Breast epithelium (tissue), 4 donors: ENCODE results near the gene MORF4L1. TPM values are rescaled to one million over a fixed set of nuclear protein-coding genes. Genes with fewer than 3 reads are reported as not detected.

Source experiments
- DNase-seq, 2 donors: peaks; one replicate each; pipeline ENCODE4 v3.0.0-alpha.2; 2019; ENCODE audit warnings: low spot score in 2 of 2
- H3K27ac ChIP-seq, 2 donors: fragments of 200-600 bp; sonication (generic) in 1 of 2; one replicate each; pipeline ENCODE4 v1.5.1; 2016 to 2019; ENCODE audit warnings: mild to moderate bottlenecking in 1 of 2
- H3K27me3 ChIP-seq, 2 donors: fragments of 200-600 bp; sonication (generic) in 1 of 2; one replicate each; pipeline versions ENCODE4 v1.5.1 to v1.6.0; 2017 to 2019; ENCODE audit warnings: control low read depth in 1 of 2, mild to moderate bottlenecking in 1 of 2
- H3K36me3 ChIP-seq: fragments of 200-600 bp; one replicate; pipeline ENCODE4 v1.5.1; 2019
- H3K4me1 ChIP-seq, 2 donors: fragments of 200-600 bp; sonication (generic); one replicate each; pipeline ENCODE4 v1.5.1; 2016 to 2019; ENCODE audit warnings: control low read depth in 1 of 2
- H3K4me3 ChIP-seq, 3 donors: fragments of 200-600 bp; sonication (generic); 1 replicate in 2 of 3; 2 replicates in 1 of 3; pipeline ENCODE4 v1.5.1; 2016 to 2019; ENCODE audit warnings: mild to moderate bottlenecking in 3 of 3, moderate library complexity in 2 of 3
- H3K9me3 ChIP-seq, 2 donors: fragments of 200-600 bp; sonication (generic) in 1 of 2; one replicate each; pipeline ENCODE4 v1.5.1; 2016 to 2019; ENCODE audit warnings: control low read depth in 1 of 2
- POLR2A ChIP-seq: fragments of 450-650 bp; IDR thresholded peaks from one replicate; pipeline ENCODE4 v1.6.1; 2016; ENCODE audit warnings: antibody characterized with exemption, mild to moderate bottlenecking, moderate library complexity
- POLR2AphosphoS5 ChIP-seq, 3 donors: sonication (generic); formaldehyde crosslinking; IDR thresholded peaks; one replicate each; pipeline ENCODE4 v1.6.1; 2017; ENCODE audit warnings: antibody characterized with exemption in 3 of 3
- intact Hi-C: fragments of 100-400 bp; cut with DNase I; formaldehyde crosslinking; loops from one replicate; pipeline ENCODE4 v1.15.1; 2023; ENCODE audit warnings: low total_unique reads
- total RNA-seq, 3 donors: library from RNA; depleted of rRNA; stranded (reverse); fragments of >200 nt; gene quantifications; one replicate each; pipeline ENCODE4 v1.1.0, GENCODE V29; 2016
- TF ChIP-seq, protein P1 (sequence below), 3 donors: fragments of 450-650 bp; IDR thresholded peaks; one replicate each; pipeline ENCODE4 v1.5.1; 2016 to 2017; ENCODE audit warnings: antibody characterized with exemption in 3 of 3, mild to moderate bottlenecking in 3 of 3, moderate library complexity in 3 of 3

MORF4L1 gene
- total RNA-seq, 3 donors from 2014 or later: 330 to 411 (median 350) TPM

DNA sequence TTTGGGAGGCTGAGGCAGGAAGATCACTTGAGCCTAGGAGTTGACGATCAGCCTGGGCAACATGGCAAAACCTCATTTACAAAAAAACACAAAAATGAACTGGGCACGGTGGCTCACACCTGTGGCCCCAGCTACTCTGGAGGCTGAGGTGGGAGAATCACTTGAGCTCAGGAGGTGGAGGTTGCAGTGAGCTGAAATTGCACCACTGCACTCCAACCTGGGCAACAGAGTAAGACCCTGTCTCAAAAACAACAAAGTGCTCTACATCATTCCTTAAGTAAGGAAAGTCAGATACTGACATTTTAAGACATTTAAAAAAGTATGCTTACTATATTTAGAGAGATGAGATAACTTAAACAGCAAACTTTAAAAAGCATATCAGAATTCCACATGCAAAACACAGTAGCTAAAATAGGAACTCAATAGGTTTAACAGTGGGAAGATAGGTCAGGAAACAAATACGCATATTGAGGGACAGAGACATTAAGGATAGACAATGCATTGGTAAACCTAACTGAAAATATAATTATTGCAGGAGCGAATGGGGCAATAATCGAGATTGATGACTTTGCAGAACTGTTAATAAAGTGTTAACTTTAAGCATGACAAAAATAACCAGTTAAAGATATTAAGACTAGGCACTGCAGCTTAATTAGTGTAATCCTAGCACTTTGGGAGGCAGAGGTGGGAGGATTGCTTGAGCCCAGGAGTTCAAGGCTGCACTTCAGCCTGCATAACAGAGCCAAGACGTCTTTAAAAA is 32.1 kb downstream of the MORF4L1 start:
- Histone ChIP-seq H3K4me3 (no peak overlapping the region), H3K36me3 (no peaks in the 10 kb centered on the region), H3K4me1 (no peaks in the 10 kb centered on the region), H3K9me3 (no peaks in the 10 kb centered on the region), H3K27me3 (no peaks in the 10 kb centered on the region), H3K27ac (no peak overlapping the region)
- TF ChIP-seq POLR2AphosphoS5 (IDR thresholded peaks at IDR 0.05) (no peak), POLR2A (no peak)
- TF ChIP-seq, protein P1, sequence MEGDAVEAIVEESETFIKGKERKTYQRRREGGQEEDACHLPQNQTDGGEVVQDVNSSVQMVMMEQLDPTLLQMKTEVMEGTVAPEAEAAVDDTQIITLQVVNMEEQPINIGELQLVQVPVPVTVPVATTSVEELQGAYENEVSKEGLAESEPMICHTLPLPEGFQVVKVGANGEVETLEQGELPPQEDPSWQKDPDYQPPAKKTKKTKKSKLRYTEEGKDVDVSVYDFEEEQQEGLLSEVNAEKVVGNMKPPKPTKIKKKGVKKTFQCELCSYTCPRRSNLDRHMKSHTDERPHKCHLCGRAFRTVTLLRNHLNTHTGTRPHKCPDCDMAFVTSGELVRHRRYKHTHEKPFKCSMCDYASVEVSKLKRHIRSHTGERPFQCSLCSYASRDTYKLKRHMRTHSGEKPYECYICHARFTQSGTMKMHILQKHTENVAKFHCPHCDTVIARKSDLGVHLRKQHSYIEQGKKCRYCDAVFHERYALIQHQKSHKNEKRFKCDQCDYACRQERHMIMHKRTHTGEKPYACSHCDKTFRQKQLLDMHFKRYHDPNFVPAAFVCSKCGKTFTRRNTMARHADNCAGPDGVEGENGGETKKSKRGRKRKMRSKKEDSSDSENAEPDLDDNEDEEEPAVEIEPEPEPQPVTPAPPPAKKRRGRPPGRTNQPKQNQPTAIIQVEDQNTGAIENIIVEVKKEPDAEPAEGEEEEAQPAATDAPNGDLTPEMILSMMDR (IDR thresholded peaks at IDR 0.05): no peak
- intact Hi-C loops: no loop called here
- no peak for DNase-seq

DNA sequence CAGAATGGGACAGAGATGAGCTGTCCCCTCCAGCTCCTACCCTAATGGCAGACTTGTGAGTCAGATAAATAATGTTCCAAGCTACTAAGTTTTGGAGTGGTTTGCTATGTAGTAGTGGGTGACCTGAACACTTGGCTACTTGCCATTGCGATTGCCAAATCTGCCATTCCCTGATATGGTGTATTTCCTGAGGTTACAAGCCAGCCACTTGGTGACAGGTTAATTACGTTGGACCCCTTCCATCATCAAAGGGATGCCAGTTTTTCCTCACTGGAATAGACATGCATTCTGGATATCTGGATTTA is 33.6 kb downstream of the MORF4L1 start:
- TF ChIP-seq POLR2A: no peak
- TF ChIP-seq, protein P1 (IDR thresholded peaks at IDR 0.05): no peak
- no peak for TF ChIP-seq POLR2AphosphoS5 (IDR thresholded peaks at IDR 0.05)
- H3K36me3 ChIP-seq: no peaks in the 10 kb centered on the region
- intact Hi-C loops: no loop called here
- no peak overlapping the region for H3K4me3 ChIP-seq
- H3K4me1 ChIP-seq: no peaks in the 10 kb centered on the region
- no peak for DNase-seq
- H3K9me3 ChIP-seq: no peaks in the 10 kb centered on the region
- H3K27ac ChIP-seq: peak overlapping the region in 1 of 2 donors; percentile 32
- H3K27me3 ChIP-seq: no peaks in the 10 kb centered on the region

DNA sequence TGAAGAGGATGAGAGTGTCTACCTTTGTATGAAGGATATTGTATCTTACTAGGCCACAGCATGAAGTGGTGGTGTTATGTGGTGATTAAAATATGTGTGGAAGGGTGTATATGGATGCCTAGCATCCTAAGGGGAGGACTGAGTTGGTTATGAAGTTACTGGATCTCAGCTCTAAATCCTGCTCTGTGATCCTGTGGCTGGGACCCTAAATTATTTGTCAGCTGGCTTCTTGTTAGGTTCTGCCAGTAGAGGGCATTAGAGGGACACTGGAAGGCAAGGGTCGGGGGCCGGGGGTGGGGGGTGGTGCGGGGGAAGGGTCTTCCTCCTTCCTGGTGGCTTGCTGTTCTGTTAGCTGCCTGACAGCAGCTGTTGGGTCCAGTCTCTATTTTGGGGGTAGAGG is 34.9 kb downstream of the MORF4L1 start:
- Histone ChIP-seq H3K27me3 (no peaks in the 10 kb centered on the region), H3K27ac (peak overlapping the region in 1 of 2 donors; percentile 34), H3K9me3 (no peaks in the 10 kb centered on the region), H3K4me3 (no peak overlapping the region), H3K4me1 (no peaks in the 10 kb centered on the region), H3K36me3 (no peaks in the 10 kb centered on the region)
- TF ChIP-seq, protein P1 (IDR thresholded peaks at IDR 0.05): no peak
- TF ChIP-seq POLR2AphosphoS5 (IDR thresholded peaks at IDR 0.05) (no peak), POLR2A (no peak)
- no peak for DNase-seq
- intact Hi-C loops: no loop called here

DNA sequence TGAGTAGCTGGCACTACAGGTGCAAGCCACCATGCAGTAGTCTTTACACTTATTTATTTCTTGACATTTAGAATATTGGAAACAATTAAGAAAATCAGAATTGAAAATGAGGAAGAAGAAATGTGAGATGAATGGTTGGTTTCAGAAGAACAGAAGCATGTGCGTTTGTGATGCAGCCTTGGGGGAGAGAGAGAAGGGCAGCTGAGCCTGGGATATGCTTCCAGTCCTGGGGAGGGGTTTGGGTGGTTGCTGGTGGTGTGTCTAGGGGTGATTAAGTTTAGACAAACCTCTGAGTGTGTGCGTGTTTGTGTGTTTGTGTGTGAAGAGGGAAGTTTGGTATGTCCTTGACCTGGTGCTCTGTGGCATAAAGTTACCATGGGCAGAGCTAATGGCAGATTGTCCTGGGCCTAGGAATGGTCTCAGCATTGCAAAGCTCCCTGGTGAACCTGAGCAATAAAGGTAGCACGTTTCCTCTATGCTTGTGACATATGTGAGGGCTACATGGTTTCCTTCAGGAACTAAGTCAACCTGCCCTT is 36.5 kb downstream of the MORF4L1 start:
- no peaks in the 10 kb centered on the region for H3K27me3 ChIP-seq
- no peaks in the 10 kb centered on the region for H3K36me3 ChIP-seq
- no peak overlapping the region for H3K27ac ChIP-seq
- H3K9me3 ChIP-seq: no peaks in the 10 kb centered on the region
- TF ChIP-seq POLR2AphosphoS5 (IDR thresholded peaks at IDR 0.05) (no peak), POLR2A (no peak)
- TF ChIP-seq, protein P1 (IDR thresholded peaks at IDR 0.05): no peak
- no peak overlapping the region for H3K4me3 ChIP-seq
- H3K4me1 ChIP-seq: no peaks in the 10 kb centered on the region
- no peak for DNase-seq
- intact Hi-C loops: no loop called here

DNA sequence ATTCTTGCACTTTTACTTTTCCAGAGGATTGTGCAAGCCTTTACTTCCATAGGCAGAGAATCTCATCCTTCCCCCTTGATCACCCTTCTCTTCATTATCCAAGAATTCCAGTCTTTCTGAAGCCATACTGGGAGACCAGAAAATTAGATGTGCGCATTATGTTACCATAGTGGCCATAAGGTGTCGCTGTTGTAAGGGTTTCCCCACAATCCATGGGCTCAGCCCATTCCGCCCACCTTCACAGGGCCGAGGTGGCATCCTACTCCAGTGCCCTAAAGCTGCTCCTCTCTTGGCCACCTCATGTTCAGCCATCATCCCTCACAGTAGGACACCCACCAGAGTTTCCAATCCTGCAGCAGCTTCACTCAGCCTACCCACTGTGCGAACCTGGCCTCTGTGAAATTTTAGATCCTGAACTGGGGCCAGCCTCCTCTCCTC is 37.1 kb downstream of the MORF4L1 start:
- Histone ChIP-seq H3K27ac (peak overlapping the region in 1 of 2 donors; percentile 13), H3K27me3 (no peaks in the 10 kb centered on the region), H3K9me3 (no peaks in the 10 kb centered on the region), H3K36me3 (no peaks in the 10 kb centered on the region), H3K4me1 (no peaks in the 10 kb centered on the region), H3K4me3 (no peak overlapping the region)
- no peak for DNase-seq
- TF ChIP-seq POLR2AphosphoS5 (IDR thresholded peaks at IDR 0.05): no peak
- TF ChIP-seq, protein P1 (IDR thresholded peaks at IDR 0.05): peak in 2 of 3 donors; percentile 48 to 63
- intact Hi-C loops: no loop called here
